DMS114 treated with DMSO at 0.1 percent for 48 hours (cell line): ENCODE data around the gene STRA6.

Source experiments
- DNase-seq: peaks from one replicate; lab custom pipeline; 2025; ENCODE audit not compliant: unreplicated experiment; lab: John Stamatoyannopoulos, UW

The STRA6 gene

DNA sequence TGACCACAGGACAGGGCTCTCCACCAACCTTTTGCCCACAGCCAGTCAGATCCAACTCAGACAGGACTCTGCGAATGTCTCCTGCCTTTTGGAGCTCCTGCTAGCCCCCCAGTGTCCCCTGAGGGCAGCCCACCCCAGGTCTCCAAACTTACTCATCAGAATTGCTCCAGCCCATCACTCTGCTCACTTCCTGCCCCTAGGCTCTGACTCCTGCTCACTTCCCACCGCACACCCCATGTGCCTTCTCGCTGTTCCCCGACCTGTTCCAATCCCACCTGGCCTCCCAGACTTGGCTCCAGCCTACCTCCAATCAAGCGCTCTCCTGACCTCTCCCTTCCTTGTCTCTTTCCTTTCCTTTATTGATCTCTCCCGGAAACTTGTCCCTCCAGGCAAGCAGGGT lies 5.9 kb upstream of the STRA6 start:
- no peak for DNase-seq

- DNase-seq: no peak
Observed at GRCh38 chr15:74207652-74208440, 5.3 kb upstream of the STRA6 start.

DNA sequence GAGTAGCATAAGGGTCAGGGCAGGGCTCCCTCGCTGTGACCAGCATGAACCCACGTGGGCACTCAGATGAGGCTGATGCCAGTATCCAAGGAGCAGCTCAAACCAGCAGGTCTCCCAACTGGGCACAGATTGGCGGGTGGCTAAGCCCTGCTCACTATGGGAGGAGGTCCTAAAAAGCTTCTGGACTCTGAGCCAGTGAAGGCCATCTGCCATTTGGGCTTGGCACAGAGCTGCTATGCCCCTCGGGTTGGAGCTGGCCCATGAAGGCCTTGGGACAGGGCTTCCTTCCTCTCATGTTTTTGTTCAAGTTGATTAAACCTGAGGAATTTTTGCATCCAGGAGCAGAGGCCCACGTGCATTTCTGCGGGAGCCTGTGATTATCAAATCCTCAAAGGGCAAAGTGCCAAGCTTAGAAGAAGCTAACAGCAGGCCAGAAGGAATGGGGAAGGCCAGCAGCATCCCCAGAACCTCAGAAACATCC lies 4.3 kb upstream of the STRA6 start:
- no peak for DNase-seq

DNA sequence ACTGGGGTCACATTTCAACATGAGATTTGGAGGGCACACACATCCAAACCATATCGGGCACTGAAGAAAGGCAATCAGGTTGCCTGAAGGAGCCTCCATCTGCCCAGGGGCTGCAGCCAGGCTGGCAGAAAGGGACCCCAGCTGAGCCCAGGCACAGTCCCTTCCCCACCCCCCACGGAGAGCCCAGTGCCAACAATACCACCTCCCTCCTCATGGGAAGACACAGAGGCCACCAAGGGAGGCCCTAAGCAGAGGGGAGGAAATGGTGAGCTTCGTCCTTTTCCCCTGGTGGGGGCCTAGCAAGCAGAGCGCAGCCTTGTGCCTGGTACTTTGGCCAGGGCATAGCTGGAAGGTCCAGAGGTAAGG lies 3.0 kb upstream of the STRA6 start:
- DNase-seq: no peak

DNA sequence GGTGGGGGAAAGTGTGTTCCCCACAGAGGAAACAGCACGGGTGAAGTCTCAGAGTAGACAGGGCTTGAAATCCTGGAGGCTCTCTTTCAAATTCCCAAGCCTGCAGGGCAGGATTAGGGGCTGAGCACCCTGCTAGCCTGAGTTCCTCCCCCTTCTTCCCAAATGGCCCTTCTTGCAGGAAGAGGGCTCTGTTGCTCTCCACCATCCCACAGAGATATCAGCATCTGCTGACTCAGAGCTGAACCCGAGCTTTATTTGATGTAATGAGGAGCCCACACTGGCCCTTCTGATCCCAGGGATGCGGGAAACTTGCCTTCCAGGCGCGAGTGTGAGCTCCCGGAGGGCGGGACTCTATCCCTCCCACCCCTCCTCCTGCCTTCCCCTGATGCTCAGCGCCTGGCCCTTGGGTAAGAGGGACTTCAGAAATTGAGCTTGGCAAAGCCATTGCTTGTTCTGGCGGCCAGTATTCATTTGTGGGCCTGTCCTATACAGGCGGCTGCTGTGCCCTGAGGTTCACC lies 1.4 kb upstream of the STRA6 start:
- DNase-seq: no peak

GRCh38 chr15:74201710-74202420 lies 722 bp downstream of the STRA6 start:
- no peak for DNase-seq

DNA sequence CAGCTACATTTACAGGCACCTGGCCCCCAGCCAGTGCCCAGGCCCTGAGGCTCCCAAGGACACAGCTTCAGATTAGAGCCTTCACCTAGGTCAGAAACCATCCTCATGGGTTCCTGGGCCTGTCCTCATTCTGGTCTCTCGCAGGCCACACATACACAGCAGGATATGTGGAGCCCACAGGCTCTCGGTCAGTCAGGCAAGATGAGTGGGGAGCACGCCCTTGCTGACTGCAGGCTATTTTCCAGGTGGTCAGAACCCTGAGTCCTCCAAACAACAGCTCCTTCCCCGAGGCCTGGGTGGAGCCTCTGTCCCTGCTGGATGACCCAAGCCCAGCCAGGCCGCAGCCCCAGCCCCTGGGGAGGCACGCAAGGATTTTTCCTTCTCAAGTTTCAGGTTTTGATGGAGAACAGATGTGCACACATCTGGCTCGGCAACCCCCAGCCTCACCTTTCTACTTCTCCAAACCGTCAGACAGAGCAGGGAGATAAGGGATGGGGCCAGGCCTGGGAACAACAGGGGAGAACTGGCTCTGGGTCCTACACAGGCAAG lies 1.6 kb downstream of the STRA6 start:
- DNase-seq: no peak

GRCh38 chr15:74200412-74200815 lies 2.2 kb downstream of the STRA6 start:
- no peak for DNase-seq

GRCh38 chr15:74199297-74199652 lies 3.3 kb downstream of the STRA6 start:
- no peak for DNase-seq

GRCh38 chr15:74197176-74197965 lies 5.2 kb downstream of the STRA6 start:
- no peak for DNase-seq

DNA sequence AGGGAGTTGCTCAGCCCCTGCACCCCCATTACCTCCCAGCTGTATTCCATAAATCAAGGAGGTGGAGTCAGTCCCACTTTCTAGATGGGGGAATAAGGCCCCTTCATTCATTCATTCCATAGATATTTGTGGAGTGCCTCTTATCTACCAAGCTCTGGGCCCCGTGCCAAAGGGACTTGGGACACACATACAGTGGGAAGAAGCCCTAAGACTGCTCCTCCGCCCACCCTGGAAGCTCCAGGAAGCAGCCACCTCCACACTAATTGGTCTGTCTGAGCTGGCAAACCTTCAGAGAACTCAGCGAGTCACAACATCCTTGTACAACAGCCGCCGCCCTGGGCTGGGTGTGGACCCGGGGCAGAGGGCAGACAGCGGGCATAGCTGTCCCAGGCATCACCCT lies 6.4 kb downstream of the STRA6 start:
- no peak for DNase-seq

DNA sequence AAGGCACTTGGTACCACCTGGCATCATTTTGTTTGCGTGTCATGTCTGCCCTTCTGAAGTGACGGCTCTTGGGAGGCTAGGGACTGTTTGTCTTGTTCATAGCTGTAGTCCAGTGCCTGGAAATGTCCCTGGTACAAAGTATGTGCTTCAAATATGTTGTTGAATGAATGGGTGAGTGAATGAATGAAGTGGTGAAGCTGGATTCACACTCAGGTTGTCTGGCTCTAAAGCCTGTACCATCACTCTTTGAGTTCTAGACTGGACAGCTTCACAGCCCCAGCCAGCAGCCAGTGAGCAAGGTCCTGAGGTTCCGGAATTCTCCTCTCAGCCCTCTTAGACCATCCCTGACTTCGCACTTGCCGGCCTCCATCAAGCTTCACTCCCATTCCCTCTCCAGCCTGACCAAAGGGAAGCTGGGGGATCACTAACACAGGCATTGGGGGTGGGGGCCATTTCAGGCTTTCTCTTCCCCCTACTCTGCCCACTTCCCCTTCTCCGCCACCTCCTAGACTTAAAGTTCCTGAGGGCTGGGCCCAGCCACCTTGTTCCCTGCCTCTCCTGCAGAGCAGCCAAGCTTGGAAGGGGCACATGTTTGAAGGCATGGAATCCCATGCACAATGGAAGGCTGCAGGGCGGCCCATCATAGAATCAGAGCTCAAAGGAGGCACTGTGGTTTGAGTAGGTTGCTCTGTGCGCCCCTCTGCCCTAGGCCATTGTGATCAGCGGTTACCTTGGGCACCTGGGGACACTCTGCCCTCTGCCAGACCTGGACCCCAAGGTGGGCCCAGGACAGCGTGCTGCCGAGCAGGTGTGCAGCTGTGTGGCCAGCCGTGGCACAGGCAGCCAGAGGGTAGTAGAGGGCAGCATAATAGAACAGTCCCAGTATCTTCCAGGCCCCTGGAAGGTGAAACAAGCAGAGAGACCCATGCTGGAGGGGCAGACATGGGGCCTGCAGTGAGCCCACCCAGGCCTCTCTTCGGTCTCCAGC lies 7.7 kb downstream of the STRA6 start:
- no peak for DNase-seq

GRCh38 chr15:74193905-74194304 lies 8.7 kb downstream of the STRA6 start:
- no peak for DNase-seq

DNA sequence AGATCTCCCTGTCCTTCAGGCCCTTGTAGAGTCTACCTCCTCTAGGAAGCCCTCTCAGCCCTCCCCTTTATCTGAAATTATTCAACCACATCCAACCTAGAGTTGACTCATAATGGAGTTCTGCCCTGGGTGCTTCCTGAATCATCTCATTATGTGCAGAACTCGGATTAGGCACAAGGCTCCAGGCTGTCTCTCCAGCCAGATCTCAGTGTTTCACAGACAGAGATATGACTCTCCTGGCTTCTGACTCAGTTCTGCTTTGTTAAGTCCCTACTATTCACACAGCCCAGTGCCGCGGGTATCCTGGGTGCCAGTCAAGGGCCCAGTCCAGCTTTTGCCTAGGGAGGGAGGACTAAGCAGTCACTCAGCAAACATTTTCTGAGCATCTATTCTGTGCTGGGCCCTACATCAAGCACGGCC lies 9.3 kb downstream of the STRA6 start:
- no peak for DNase-seq

DNA sequence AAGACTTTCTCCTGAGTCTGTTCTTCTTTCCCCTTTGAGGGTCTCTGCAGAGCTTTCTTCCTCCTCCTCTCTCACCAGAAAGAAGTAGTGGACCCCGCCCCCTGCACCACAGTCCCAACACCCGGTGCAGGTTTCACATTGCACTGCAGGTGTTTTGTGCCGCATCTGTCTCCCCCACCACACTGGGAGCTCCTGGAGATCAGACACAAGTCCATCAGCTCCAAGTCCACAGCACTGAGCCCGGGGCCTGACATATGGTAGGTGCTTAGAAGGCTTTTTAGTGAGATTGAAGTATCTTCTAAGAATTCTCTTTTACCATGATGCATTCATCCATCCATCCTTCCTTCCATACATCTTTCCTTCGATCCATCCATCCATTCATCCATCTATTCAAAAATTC lies 9.8 kb downstream of the STRA6 start:
- DNase-seq: no peak

DNA sequence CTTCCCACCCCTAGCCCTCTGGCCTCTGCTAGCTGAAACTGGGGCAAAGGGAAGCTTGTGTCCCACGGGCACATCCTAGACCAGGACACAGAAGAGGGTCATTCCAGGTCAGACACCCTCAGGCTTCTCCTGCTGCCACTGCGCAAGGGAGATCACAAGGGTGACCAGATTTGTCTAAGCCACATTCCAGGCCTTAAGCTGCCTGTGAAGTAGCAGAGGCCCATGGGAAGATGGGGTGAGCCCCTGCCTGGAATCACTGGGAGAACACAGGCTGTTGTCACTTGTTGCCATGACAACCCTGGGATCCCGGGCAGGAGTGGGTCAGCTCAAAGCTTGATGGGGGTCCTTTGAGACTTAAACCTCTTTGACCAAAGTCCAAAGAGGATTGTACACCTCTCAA lies 10.8 kb downstream of the STRA6 start:
- no peak for DNase-seq

DNA sequence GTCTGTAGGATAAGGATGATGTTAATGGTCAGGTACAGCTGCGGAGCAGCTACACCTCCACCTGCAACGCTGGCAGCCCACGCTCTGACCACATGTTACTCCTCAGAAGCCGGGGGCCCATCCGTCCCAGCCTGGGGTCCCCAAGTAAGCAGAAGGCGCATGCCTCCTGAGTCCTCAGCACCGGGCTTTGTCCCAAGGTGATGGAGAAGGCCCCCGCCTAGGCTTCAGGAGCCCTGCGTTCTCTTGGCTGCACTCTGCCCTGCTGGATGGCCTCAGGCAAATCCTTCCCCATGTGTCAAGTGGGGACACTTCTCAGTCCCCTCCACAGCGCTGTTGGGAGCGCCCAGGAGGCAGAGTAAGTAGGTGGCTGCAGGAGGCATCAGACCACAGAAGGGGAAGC lies 14.4 kb downstream of the STRA6 start:
- no peak for DNase-seq

DNA sequence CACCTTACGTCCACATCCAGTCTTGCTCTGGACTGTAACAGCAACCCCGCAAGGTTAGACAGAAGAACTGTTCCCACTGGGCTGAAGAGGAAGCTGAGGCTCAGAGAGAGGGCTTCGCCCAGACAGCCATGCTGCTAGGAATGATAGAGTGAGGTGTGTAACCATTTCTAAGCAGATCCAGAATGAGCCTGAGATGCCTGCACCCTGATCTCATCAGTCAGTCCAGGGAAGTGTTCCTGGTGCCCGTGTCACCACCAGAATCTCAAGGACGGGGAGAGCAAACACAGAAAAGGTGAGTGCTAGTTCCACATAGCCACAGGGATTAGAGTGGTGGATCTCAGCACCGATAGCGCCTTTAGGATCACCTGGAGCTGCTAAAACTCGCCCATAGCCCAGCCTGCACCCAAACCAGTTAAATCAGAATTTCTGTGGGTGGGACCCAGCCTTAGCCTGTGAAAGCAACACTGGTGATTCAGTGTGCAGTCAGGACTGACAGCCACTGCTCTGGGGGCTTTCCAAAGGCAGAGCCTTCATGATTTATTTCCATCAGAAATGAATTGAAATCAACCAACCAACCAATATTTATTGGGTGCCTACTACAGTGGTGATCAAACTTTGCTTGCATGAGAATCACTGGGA lies 16.8 kb downstream of the STRA6 start:
- no peak for DNase-seq

- DNase-seq: no peak
Observed at GRCh38 chr15:74184582-74185091, 17.9 kb downstream of the STRA6 start.
